GM19240 (cell line): Measurements from ENCODE around the gene SEZ6L2.
"Not testable (repeated sequence)": the region's sequence is repeated elsewhere in the genome, so short reads cannot be mapped to it uniquely, and the experiment has no call there.

Source experiments
- DNase-seq: peaks from one replicate; pipeline ENCODE4 v3.0.0; 2011; ENCODE audit warnings: low spot score; ENCODE audit not compliant: insufficient read length

Gene SEZ6L2

GRCh38 chr16:29899516-29900101 lies at the start of gene SEZ6L2:
Gene SEZ6L2 (minus strand): TSS chr16:29899550. CDS start chr16:29899019, 531 bp downstream.
- DNase-seq, result no peak

- no peak for DNase-seq
Observed at GRCh38 chr16:29947897-29948296, 48.5 kb upstream of the SEZ6L2 start.

GRCh38 chr16:29943846-29944799 lies 44.8 kb upstream of the SEZ6L2 start:
- no peak for DNase-seq

- DNase-seq, result no peak
Observed at GRCh38 chr16:29940656-29941055, 41.3 kb upstream of the SEZ6L2 start.

GRCh38 chr16:29931750-29932149 lies 32.4 kb upstream of the SEZ6L2 start:
- DNase-seq, result not testable (repeated sequence)

GRCh38 chr16:29927070-29927905 lies 27.9 kb upstream of the SEZ6L2 start:
- DNase-seq, result no peak

- no peak for DNase-seq
Observed at GRCh38 chr16:29926711-29927052, 27.3 kb upstream of the SEZ6L2 start.

GRCh38 chr16:29925781-29926710 lies 26.7 kb upstream of the SEZ6L2 start, which contains the start of gene KCTD13:
Gene KCTD13 (minus strand): TSS chr16:29926226. CDS start chr16:29926033, 193 bp downstream.
- peak; percentile 94 for DNase-seq

- DNase-seq, result no peak
Observed at GRCh38 chr16:29925105-29925756, 25.9 kb upstream of the SEZ6L2 start.

GRCh38 chr16:29922986-29923501 lies 23.7 kb upstream of the SEZ6L2 start:
- DNase-seq, result no peak

- DNase-seq, result no peak
Observed at GRCh38 chr16:29922326-29922725, 23.0 kb upstream of the SEZ6L2 start.

GRCh38 chr16:29921034-29921385 lies 21.7 kb upstream of the SEZ6L2 start:
- no peak for DNase-seq

GRCh38 chr16:29920288-29921033 lies 21.1 kb upstream of the SEZ6L2 start:
- DNase-seq, result no peak

- DNase-seq, result no peak
Observed at GRCh38 chr16:29916979-29917378, 17.6 kb upstream of the SEZ6L2 start.

GRCh38 chr16:29915590-29916247 lies 16.4 kb upstream of the SEZ6L2 start:
- DNase-seq, result no peak

- DNase-seq, result no peak
Observed at GRCh38 chr16:29913514-29913913, 14.2 kb upstream of the SEZ6L2 start.

GRCh38 chr16:29912087-29912486 lies 12.7 kb upstream of the SEZ6L2 start:
- no peak for DNase-seq

- no peak for DNase-seq
Observed at GRCh38 chr16:29911676-29912010, 12.3 kb upstream of the SEZ6L2 start.
